Pancreas (tissue), 10 donors: ENCODE results near the gene MACROD2. TPM values are rescaled to one million over a fixed set of nuclear protein-coding genes. Genes with fewer than 3 reads are reported as not detected.

Experiments
- ATAC-seq, 4 donors: fragments of 200-7000 bp; cut with Tn5 transposase; one replicate each; pipeline versions ENCODE4 v1.8.0 to v1.9.1; 2020; ENCODE audit warnings: mild to moderate bottlenecking in 4 of 4, moderate library complexity in 4 of 4
- DNase-seq, 6 donors: peaks; one replicate each; pipeline ENCODE4 v3.0.0-alpha.2; 2020
- FAIRE-seq: peaks from 2 replicates; lab custom pipeline; 2012; peaks lifted over from hg19 to GRCh38; lab: Jason Lieb, UNC
- H3K27ac ChIP-seq, 4 donors: fragments of 200-600 bp; sonication (generic); 1 replicate in 3 of 4; 2 replicates in 1 of 4; pipeline versions ENCODE4 v1.5.0 to v1.8.0; 2020
- H3K27me3 ChIP-seq, 4 donors: fragments of 200-600 bp; one replicate each; pipeline ENCODE4 v1.8.0; 2021
- H3K36me3 ChIP-seq, 3 donors: fragments of 200-600 bp; sonication (generic) in 1 of 3; one replicate each; pipeline versions ENCODE4 v1.5.0 to v1.8.0; 2020 to 2021
- H3K4me1 ChIP-seq, 3 donors: fragments of 200-600 bp; one replicate each; pipeline ENCODE4 v1.8.0; 2021
- H3K4me3 ChIP-seq, 4 donors: fragments of 200-600 bp; sonication (generic) in 2 of 4; one replicate each; pipeline versions ENCODE4 v1.5.0 to v1.8.0; 2020 to 2021
- H3K9me3 ChIP-seq, 4 donors: fragments of 200-600 bp; one replicate each; pipeline ENCODE4 v1.8.0; 2021
- WGBS, 2 donors: extraction: QIAGEN DNeasy Blood & Tissue Kit; methylation state at CpG; one replicate each; pipeline ENCODE4 v1.1.7; 2013; 5-methylcytosine and 5-hydroxymethylcytosine counted together
- intact Hi-C, 3 donors: fragments of 100-400 bp; cut with DNase I; formaldehyde crosslinking; loops; one replicate each; pipeline versions ENCODE4 v1.11.1 to v1.14.2; 2022
- polyA plus RNA-seq, 2 donors: library from polyadenylated mRNA; stranded (reverse); fragments of 200-250 nt; gene quantifications; one replicate each; pipeline ENCODE4 v1.2.3, GENCODE V29; 2013
- total RNA-seq, 6 donors: library from RNA; stranded (reverse); fragmentation: NEBNext Ultra II Directional in 4 of 6; extraction: Animal tissue kit (Norgen Biotek cat#: 25700) in 4 of 6; gene quantifications; one replicate each; pipeline versions ENCODE4 v1.2.1 to v1.2.4, GENCODE V29; 2021 to 2023
- TF ChIP-seq, protein P1 (sequence below), 4 donors: fragments of 200-600 bp; sonication (generic) in 3 of 4; IDR thresholded peaks; one replicate each; pipeline versions ENCODE4 v1.5.0 to v1.8.0; 2021; ENCODE audit warnings: antibody characterized with exemption in 4 of 4
- donor health status: healthy with polysubstance abuse.
- donor health status: DM: no; HTN: no; CAD: no; lungs with moderate emphysema.
- donor health status: DM: no; HTN: no; CAD: no.
- donor health status: control.
- donor health status: control.
- donor health status: Bipolar disorder and iron deficiency.
- donor health status: DM: yes; HTN: yes; CAD: no.
- donor health status: DM: no; HTN: no; CAD: no.
- donor health status: DM: no; HTN: no; CAD: no.
- donor health status: DM: yes; HTN: yes; CAD: no.

MACROD2 gene
- total and polyA plus RNA-seq, 8 donors: 1.7 to 4.9 (median 2.7) TPM

DNA sequence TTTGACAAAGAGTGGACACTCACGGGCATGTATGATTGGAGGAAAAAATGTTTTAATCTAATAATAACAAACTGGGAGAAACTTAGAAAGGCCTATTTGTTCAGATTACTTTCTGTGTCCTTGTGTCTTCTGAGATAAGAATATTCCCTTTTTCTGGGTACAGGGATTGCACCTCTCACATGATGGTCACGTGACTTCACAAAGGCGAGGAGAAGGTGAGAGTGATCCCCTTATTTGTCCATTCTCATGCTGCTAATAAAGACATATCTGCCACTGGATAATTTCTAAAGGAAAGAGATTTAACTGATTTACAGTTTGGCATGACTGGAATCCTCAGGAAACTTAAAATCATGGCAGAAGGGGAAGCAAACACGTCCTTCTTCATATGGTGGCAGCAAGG, 1331.8 kb downstream of the MACROD2 start:
- Histone ChIP-seq H3K36me3 (no peaks in the 10 kb centered on the region), H3K27me3 (no peaks in the 10 kb centered on the region), H3K4me3 (no peak overlapping the region), H3K9me3 (no peaks in the 10 kb centered on the region), H3K4me1 (peaks cover 0 to 3% (median 0%) of the 10 kb centered on the region in 3 donors), H3K27ac (no peak overlapping the region)
- intact Hi-C loops: no loop called here
- 87 to 89% methylated on average over 4 of the region's 4 CpGs for WGBS, 2 donors
- FAIRE-seq (no peak), DNase-seq (no peak), ATAC-seq (no peak)
- TF ChIP-seq, protein P1, sequence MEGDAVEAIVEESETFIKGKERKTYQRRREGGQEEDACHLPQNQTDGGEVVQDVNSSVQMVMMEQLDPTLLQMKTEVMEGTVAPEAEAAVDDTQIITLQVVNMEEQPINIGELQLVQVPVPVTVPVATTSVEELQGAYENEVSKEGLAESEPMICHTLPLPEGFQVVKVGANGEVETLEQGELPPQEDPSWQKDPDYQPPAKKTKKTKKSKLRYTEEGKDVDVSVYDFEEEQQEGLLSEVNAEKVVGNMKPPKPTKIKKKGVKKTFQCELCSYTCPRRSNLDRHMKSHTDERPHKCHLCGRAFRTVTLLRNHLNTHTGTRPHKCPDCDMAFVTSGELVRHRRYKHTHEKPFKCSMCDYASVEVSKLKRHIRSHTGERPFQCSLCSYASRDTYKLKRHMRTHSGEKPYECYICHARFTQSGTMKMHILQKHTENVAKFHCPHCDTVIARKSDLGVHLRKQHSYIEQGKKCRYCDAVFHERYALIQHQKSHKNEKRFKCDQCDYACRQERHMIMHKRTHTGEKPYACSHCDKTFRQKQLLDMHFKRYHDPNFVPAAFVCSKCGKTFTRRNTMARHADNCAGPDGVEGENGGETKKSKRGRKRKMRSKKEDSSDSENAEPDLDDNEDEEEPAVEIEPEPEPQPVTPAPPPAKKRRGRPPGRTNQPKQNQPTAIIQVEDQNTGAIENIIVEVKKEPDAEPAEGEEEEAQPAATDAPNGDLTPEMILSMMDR (IDR thresholded peaks at IDR 0.05): no peak

DNA sequence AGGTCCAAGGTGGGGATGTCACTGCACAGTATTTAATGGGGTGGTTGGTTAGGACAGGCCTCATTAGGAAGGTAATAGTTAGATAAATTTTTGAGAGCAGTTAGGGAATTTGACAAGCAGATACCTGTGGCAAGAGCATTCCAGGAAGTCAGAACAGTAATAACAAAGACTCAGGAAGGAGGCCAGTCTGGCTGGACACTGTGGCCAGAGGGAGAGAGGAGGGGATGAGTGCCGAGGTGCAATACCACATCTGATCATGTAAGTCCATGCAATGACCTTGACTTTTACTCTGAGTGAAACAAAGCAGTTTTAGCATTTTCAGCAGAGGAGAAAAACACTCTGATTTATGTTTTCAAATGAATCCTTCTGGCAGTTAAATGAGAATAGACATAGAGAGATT, 1332.8 kb downstream of the MACROD2 start:
- WGBS, 2 donors: 22 to 24% methylated on average over 1 of the region's 1 CpG

DNA sequence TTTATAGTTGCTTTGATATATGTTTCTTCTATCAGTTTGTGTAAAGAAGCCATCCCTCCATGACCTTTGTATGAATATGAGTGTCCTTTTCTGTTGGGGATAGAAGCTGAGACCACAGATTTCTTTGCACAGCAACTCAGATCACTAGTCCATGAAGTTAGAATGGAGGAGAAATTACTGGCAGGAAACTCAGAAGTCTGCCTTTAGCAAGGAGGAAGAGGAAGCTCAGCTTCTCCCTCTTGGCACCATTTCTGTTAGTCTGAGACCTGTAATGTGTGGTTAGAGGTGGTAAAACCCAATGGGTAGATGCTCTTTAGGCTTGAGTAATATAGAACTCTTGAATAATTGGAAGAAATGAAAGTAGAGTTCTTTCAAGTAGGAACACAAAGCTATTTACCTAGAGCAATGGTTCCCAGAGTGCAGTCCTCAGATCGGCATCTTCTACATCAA, 1337.4 kb downstream of the MACROD2 start:
- no peaks in the 10 kb centered on the region for H3K36me3 ChIP-seq
- H3K9me3 ChIP-seq: no peaks in the 10 kb centered on the region
- no peak for ATAC-seq
- TF ChIP-seq, protein P1 (IDR thresholded peaks at IDR 0.05): no peak
- intact Hi-C loops: no loop called here
- WGBS, 2 donors: 92 to 93% methylated on average over 1 of the region's 1 CpG
- no peaks in the 10 kb centered on the region for H3K27me3 ChIP-seq
- no peak for DNase-seq
- no peak overlapping the region for H3K4me3 ChIP-seq
- no peak overlapping the region for H3K27ac ChIP-seq
- H3K4me1 ChIP-seq: no peaks in the 10 kb centered on the region
- FAIRE-seq: no peak

More for the DNA sequence above, 1332.8 kb downstream of the MACROD2 start:
- Histone ChIP-seq H3K27ac (no peak overlapping the region), H3K27me3 (no peaks in the 10 kb centered on the region), H3K4me3 (no peak overlapping the region), H3K9me3 (no peaks in the 10 kb centered on the region), H3K36me3 (no peaks in the 10 kb centered on the region), H3K4me1 (peaks cover 0 to 3% (median 0%) of the 10 kb centered on the region in 3 donors)
- intact Hi-C loops: no loop called here
- no peak for FAIRE-seq
- TF ChIP-seq, protein P1 (IDR thresholded peaks at IDR 0.05): no peak
- no peak for DNase-seq
- no peak for ATAC-seq

DNA sequence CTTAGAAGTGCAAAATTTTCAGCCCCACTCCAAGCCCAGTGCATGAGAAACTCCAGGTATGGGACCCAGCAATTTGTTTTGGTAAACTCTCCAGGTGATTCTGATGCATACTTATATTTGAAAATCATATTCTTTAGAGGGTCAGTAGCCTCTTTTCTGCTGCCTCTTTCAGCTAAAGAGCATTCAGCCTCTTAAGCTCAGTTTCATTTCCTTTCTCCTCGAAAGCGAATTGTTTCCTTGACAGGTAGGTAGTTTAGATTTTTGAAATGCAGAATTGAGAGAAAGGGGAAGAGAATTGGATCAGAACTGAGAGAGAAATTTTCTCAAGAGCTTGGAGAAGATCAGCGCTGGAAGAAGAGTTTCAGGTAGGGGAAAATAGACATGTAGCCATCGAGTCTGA, 1337.9 kb downstream of the MACROD2 start:
- intact Hi-C loops: no loop called here
- no peak for DNase-seq
- no peak overlapping the region for H3K27ac ChIP-seq
- H3K4me1 ChIP-seq: no peaks in the 10 kb centered on the region
- H3K9me3 ChIP-seq: no peaks in the 10 kb centered on the region
- TF ChIP-seq, protein P1 (IDR thresholded peaks at IDR 0.05): no peak
- no peak for ATAC-seq
- no peaks in the 10 kb centered on the region for H3K36me3 ChIP-seq
- FAIRE-seq: no peak
- no peaks in the 10 kb centered on the region for H3K27me3 ChIP-seq
- WGBS, 2 donors: 71 to 89% methylated on average over 4 of the region's 4 CpGs
- no peak overlapping the region for H3K4me3 ChIP-seq

DNA sequence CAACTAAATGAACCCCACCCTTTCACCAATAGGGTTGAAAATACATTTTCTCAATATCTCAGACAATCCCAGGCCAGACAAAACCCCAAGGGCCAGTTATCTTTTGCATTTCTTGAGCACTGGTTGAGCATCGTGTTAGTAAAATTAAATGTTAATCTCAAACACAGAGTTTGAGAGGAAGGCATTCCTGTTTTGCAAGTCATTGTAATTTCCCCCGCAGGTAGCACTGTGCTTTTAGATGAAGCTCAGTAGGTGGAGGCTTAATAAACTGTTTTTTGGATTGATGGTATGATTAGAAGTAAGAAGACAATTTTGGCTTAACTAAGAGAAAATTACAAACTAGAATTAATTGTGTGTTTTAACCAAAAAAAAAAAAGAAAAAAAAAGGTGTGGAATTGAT, 1340.7 kb downstream of the MACROD2 start:
- 69 to 83% methylated on average over 2 of the region's 2 CpGs for WGBS, 2 donors
- intact Hi-C loops: no loop called here
- TF ChIP-seq, protein P1 (IDR thresholded peaks at IDR 0.05): no peak
- FAIRE-seq: no peak
- H3K4me1 ChIP-seq: no peaks in the 10 kb centered on the region
- no peaks in the 10 kb centered on the region for H3K27me3 ChIP-seq
- no peak for ATAC-seq
- H3K36me3 ChIP-seq: no peaks in the 10 kb centered on the region
- H3K27ac ChIP-seq: no peak overlapping the region
- H3K4me3 ChIP-seq: no peak overlapping the region
- DNase-seq: no peak
- H3K9me3 ChIP-seq: no peaks in the 10 kb centered on the region
